Kidney (tissue), 14 donors: ENCODE results near the gene CHID1. TPM values are rescaled to one million over a fixed set of nuclear protein-coding genes. Genes with fewer than 3 reads are reported as not detected.

Source experiments
- DNase-seq, 5 donors: peaks; one replicate each; pipeline ENCODE4 v3.0.0-alpha.2; 2013 to 2020
- FAIRE-seq: peaks from 2 replicates; lab custom pipeline; 2012; peaks lifted over from hg19 to GRCh38; lab: Jason Lieb, UNC
- H3K27ac ChIP-seq, 2 donors: one replicate each; pipeline ENCODE4 v1.7.0; 2013; ENCODE audit warnings: low read depth in 2 of 2, low read length in 2 of 2, inconsistent platforms in 1 of 2
- H3K27me3 ChIP-seq: one replicate; pipeline ENCODE4 v1.7.1; 2013; ENCODE audit warnings: low read length, inconsistent platforms; ENCODE audit not compliant: control insufficient read depth, insufficient read depth
- H3K36me3 ChIP-seq, 3 donors: one replicate each; pipeline versions ENCODE4 v1.7.0 to v1.7.1; 2013; ENCODE audit warnings: low read length in 3 of 3, control low read depth in 1 of 3, inconsistent platforms in 1 of 3; ENCODE audit not compliant: insufficient read depth in 3 of 3, control insufficient read depth in 2 of 3
- H3K4me1 ChIP-seq, 3 donors: one replicate each; pipeline versions ENCODE4 v1.7.0 to v1.7.1; 2013; ENCODE audit warnings: low read length in 3 of 3, inconsistent platforms in 1 of 3, low read depth in 1 of 3; ENCODE audit not compliant: control insufficient read depth in 2 of 3, insufficient read depth in 2 of 3
- H3K4me3 ChIP-seq, 3 donors: one replicate each; pipeline versions ENCODE4 v1.7.0 to v1.8.1; 2013; ENCODE audit warnings: low read length in 3 of 3, control low read depth in 1 of 3, inconsistent platforms in 1 of 3
- H3K9ac ChIP-seq, 3 donors: one replicate each; pipeline versions ENCODE4 v1.7.0 to v1.7.1; 2013; ENCODE audit warnings: low read length in 3 of 3, control low read depth in 1 of 3, inconsistent platforms in 1 of 3
- H3K9me3 ChIP-seq, 3 donors: one replicate each; pipeline versions ENCODE4 v1.7.0 to v1.7.1; 2013; ENCODE audit warnings: low read length in 3 of 3, control low read depth in 1 of 3, inconsistent platforms in 1 of 3; ENCODE audit not compliant: control insufficient read depth in 2 of 3, insufficient read depth in 1 of 3
- CTCF ChIP-seq: IDR thresholded peaks from 3 replicates; pipeline ENCODE4 v1.5.1; 2012; ENCODE audit warnings: mild to moderate bottlenecking, moderate library complexity, borderline replicate concordance; ENCODE audit not compliant: insufficient read depth; ENCODE audit errors: extremely low read depth
- intact Hi-C: fragments of 100-400 bp; cut with DNase I; formaldehyde crosslinking; loops from one replicate; pipeline ENCODE4 v1.11.1; 2022
- polyA plus RNA-seq: library from polyadenylated mRNA; stranded (reverse); fragments of 350-450 nt; fragmentation: Illumina TruSeq; extraction: RNeasy Lipid Tissue Mini Kit (QIAGEN cat#74804); gene quantifications from one replicate; pipeline ENCODE4 v1.2.3, GENCODE V29; 2014; ENCODE audit warnings: low read depth, low replicate concordance; ENCODE audit not compliant: insufficient read depth
- total RNA-seq: library from RNA; stranded (reverse); fragmentation: NEBNext Ultra II Directional; extraction: Animal tissue kit (Norgen Biotek cat#: 25700); gene quantifications from one replicate; pipeline ENCODE4 v1.2.1, GENCODE V29; 2021
- donor health status: control.
- donor health status: control.
- donor health status: control.
- donor health status: control.
- donor health status: control.
- donor health status: DM: yes; HTN: yes; CAD: no.
- donor health status: Normal renal cell carcinoma (clear cell type).

CHID1 gene
- total and polyA plus RNA-seq, 2 donors from 2014 or later: 82.2 to 128 TPM

- Histone ChIP-seq H3K27me3 (no peaks in the 10 kb centered on the region), H3K4me3 (no peak overlapping the region), H3K4me1 (peaks cover 0 to 25% (median 10%) of the 10 kb centered on the region in 3 donors), H3K27ac (no peak overlapping the region), H3K9ac (no peak overlapping the region), H3K36me3 (no peaks in the 10 kb centered on the region), H3K9me3 (no peaks in the 10 kb centered on the region)
- TF ChIP-seq CTCF: no peak
- no peak for FAIRE-seq
- no peak for DNase-seq
- intact Hi-C loops: loop anchor here (10.0 kb wide), 1 partner anchor 187 kb away; no protein-coding TSS in a partner anchor
Observed at GRCh38 chr11:858053-858761, 52.4 kb downstream of the CHID1 start.

GRCh38 chr11:856397-856796 lies 54.2 kb downstream of the CHID1 start:
- Histone ChIP-seq H3K4me1 (peaks cover 0 to 14% (median 5%) of the 10 kb centered on the region in 3 donors), H3K27me3 (no peaks in the 10 kb centered on the region), H3K4me3 (no peak overlapping the region), H3K9ac (no peak overlapping the region), H3K27ac (no peak overlapping the region), H3K36me3 (no peaks in the 10 kb centered on the region), H3K9me3 (no peaks in the 10 kb centered on the region)
- TF ChIP-seq CTCF: no peak
- FAIRE-seq (no peak), DNase-seq (no peak)
- intact Hi-C loops: loop anchor here (10.0 kb wide), 1 partner anchor 188 kb away; no protein-coding TSS in a partner anchor

GRCh38 chr11:855796-856195 lies 54.8 kb downstream of the CHID1 start:
- TF ChIP-seq CTCF: no peak
- intact Hi-C loops: loop anchor here (10.0 kb wide), 1 partner anchor 189 kb away; no protein-coding TSS in a partner anchor
- DNase-seq: no peak

More at GRCh38 chr11:855796-856195, 54.8 kb downstream of the CHID1 start:
- no peaks in the 10 kb centered on the region for H3K9me3 ChIP-seq
- no peak for FAIRE-seq
- H3K4me3 ChIP-seq: no peak overlapping the region
- no peaks in the 10 kb centered on the region for H3K36me3 ChIP-seq
- H3K27ac ChIP-seq: no peak overlapping the region
- H3K4me1 ChIP-seq: peaks cover 0 to 18% (median 5%) of the 10 kb centered on the region in 3 donors
- H3K9ac ChIP-seq: no peak overlapping the region
- no peaks in the 10 kb centered on the region for H3K27me3 ChIP-seq
